K562 (cell line): ENCODE measurements around the gene KIF18B. TPM values are rescaled to one million over a fixed set of nuclear protein-coding genes. Genes with fewer than 3 reads are reported as not detected.

Source experiments
- ATF3 ChIP-seq, 2 experiments: fragments of 450-650 bp in 1 of 2; sonication (generic) in 1 of 2; formaldehyde crosslinking in 1 of 2; IDR thresholded peaks in 1 of 2; conservative IDR thresholded peaks in 1 of 2; 2 replicates each; pipeline versions ENCODE4 v1.6.1 to v1.8.1; 2016 to 2023; ENCODE audit warnings: mild to moderate bottlenecking in 2 of 2, moderate library complexity in 2 of 2, inconsistent platforms in 1 of 2, missing genetic modification reagents in 1 of 2
- ATF7 ChIP-seq: fragments of 450-650 bp; IDR thresholded peaks from 2 replicates; pipeline ENCODE4 v1.7.1; 2014; ENCODE audit warnings: mild to moderate bottlenecking, moderate library complexity
- CEBPB ChIP-seq: fragments of 450-650 bp; IDR thresholded peaks from 2 replicates; pipeline ENCODE4 v1.6.1; 2016; ENCODE audit warnings: missing genetic modification characterization, missing compliant biosample characterization
- EP400 ChIP-seq: fragments of 450-650 bp; IDR thresholded peaks from 2 replicates; pipeline ENCODE4 v1.6.1; 2017; ENCODE audit warnings: antibody characterized with exemption, mild to moderate bottlenecking, moderate library complexity
- ESRRB ChIP-seq: fragments of 250-450 bp; sonication (Bioruptor Pico); IDR thresholded peaks from 2 replicates; pipeline ENCODE4 v1.5.0; 2020; ENCODE audit warnings: mild to moderate bottlenecking, moderate library complexity, borderline replicate concordance
- FUS ChIP-seq: fragments of 200-400 bp; formaldehyde crosslinking; optimal IDR thresholded peaks from 2 replicates; pipeline ENCODE3; 2017; ENCODE audit warnings: low read depth, low read length
- GABPA ChIP-seq: fragments of 200-800 bp; sonication (Bioruptor generic); conservative IDR thresholded peaks from 2 replicates; pipeline ENCODE4 v1.6.1; 2016; ENCODE audit warnings: low read depth, missing genetic modification characterization, missing compliant biosample characterization
- JUN ChIP-seq, 2 experiments: sonication (generic) in 1 of 2; formaldehyde crosslinking in 1 of 2; IDR thresholded peaks; 2 replicates each; pipeline versions ENCODE4 v1.6.1 to v1.8.0; 2012 to 2022; ENCODE audit warnings: borderline replicate concordance in 2 of 2, mild to moderate bottlenecking in 2 of 2, improper control_type of control experiment in 1 of 2, low read depth in 1 of 2, low read length in 1 of 2, missing genetic modification reagents in 1 of 2
- MAX ChIP-seq: sonication (generic); formaldehyde crosslinking; IDR thresholded peaks from 2 replicates; pipeline ENCODE4 v1.9.0; 2022; ENCODE audit warnings: mild to moderate bottlenecking, missing genetic modification reagents
- MCM7 ChIP-seq, 2 experiments: fragments of 450-650 bp; IDR thresholded peaks; 2 replicates each; pipeline ENCODE4 v1.6.1; 2016 to 2018
- NELFE ChIP-seq: IDR thresholded peaks from 2 replicates; pipeline ENCODE4 v1.6.1; 2011; ENCODE audit warnings: mild to moderate bottlenecking; ENCODE audit not compliant: insufficient read depth, insufficient read length
- NR0B1 ChIP-seq: fragments of 450-650 bp; IDR thresholded peaks from one replicate; pipeline ENCODE4 v1.6.1; 2018; ENCODE audit warnings: mild to moderate bottlenecking, moderate library complexity; ENCODE audit not compliant: partially characterized antibody
- PHB2 ChIP-seq: fragments of 450-650 bp; IDR thresholded peaks from 2 replicates; pipeline ENCODE4 v1.6.1; 2017; ENCODE audit warnings: low read depth
- PTBP1 ChIP-seq: fragments of 200-400 bp; formaldehyde crosslinking; IDR thresholded peaks from 2 replicates; pipeline ENCODE4 v1.6.1; 2017; ENCODE audit warnings: low read depth, low read length
- RAD51 ChIP-seq: fragments of 450-650 bp; IDR thresholded peaks from 2 replicates; pipeline ENCODE4 v1.7.1; 2016; ENCODE audit warnings: low read depth, mild to moderate bottlenecking, borderline replicate concordance
- SRSF1 ChIP-seq: fragments of 200-400 bp; formaldehyde crosslinking; IDR thresholded peaks from 2 replicates; pipeline ENCODE4 v1.6.1; 2017; ENCODE audit warnings: mild to moderate bottlenecking, low read depth, low read length, moderate library complexity
- TAF1 ChIP-seq: IDR thresholded peaks from 2 replicates; pipeline ENCODE4 v1.6.1; 2011; ENCODE audit warnings: mild to moderate bottlenecking, low read length, moderate library complexity; ENCODE audit not compliant: insufficient read depth, control insufficient read depth, severe bottlenecking; ENCODE audit errors: extremely low read depth
- TARDBP ChIP-seq: fragments of 450-650 bp; IDR thresholded peaks from 2 replicates; pipeline ENCODE4 v1.6.1; 2016
- THRAP3 ChIP-seq: fragments of 450-650 bp; IDR thresholded peaks from 2 replicates; pipeline ENCODE4 v1.6.1; 2016; ENCODE audit warnings: mild to moderate bottlenecking, inconsistent platforms, borderline replicate concordance
- WHSC1 ChIP-seq: IDR thresholded peaks from one replicate; pipeline ENCODE4 v1.6.1; 2012; ENCODE audit warnings: low read length, control low read depth, inconsistent platforms
- ZEB2 ChIP-seq: fragments of 450-650 bp; IDR thresholded peaks from 2 replicates; pipeline ENCODE4 v1.6.1; 2016
- ZNF3 ChIP-seq: fragments of 250-450 bp; sonication (Bioruptor Pico); IDR thresholded peaks from 2 replicates; pipeline ENCODE4 v1.5.0; 2021; ENCODE audit warnings: mild to moderate bottlenecking, moderate library complexity
- ZNF324 ChIP-seq: fragments of 250-450 bp; sonication (Bioruptor Pico); IDR thresholded peaks from 2 replicates; pipeline ENCODE4 v1.4.0; 2020; ENCODE audit warnings: mild to moderate bottlenecking
- ZNF586 ChIP-seq: fragments of 450-650 bp; formaldehyde crosslinking; conservative IDR thresholded peaks from 2 replicates; pipeline ENCODE4 v1.4.0; 2020; ENCODE audit warnings: mild to moderate bottlenecking, moderate library complexity
- ZNF644 ChIP-seq: fragments of 200-800 bp; sonication (Bioruptor generic); IDR thresholded peaks from 2 replicates; pipeline ENCODE4 v1.6.1; 2016; ENCODE audit warnings: low read depth, missing genetic modification characterization, missing compliant biosample characterization
- ZNF668 ChIP-seq: fragments of 250-450 bp; sonication (Bioruptor Pico); IDR thresholded peaks from 2 replicates; pipeline ENCODE4 v1.8.0; 2022; ENCODE audit warnings: mild to moderate bottlenecking, inconsistent platforms
- ZNF717 ChIP-seq: fragments of 250-450 bp; sonication (Bioruptor Pico); IDR thresholded peaks from 2 replicates; pipeline ENCODE4 v1.5.0; 2021
- ZNF780A ChIP-seq: fragments of 250-450 bp; sonication (Bioruptor Pico); IDR thresholded peaks from 2 replicates; pipeline ENCODE4 v1.5.0; 2021; ENCODE audit warnings: mild to moderate bottlenecking
- polyA plus RNA-seq, 8 experiments: library from polyadenylated mRNA; depleted of rRNA in 4 of 8; stranded (reverse) in 5 of 8; unstranded in 3 of 8; fragments of >200 nt; fragmentation: Nextera tagmentation in 2 of 8; fragmentation: Illumina TruSeq in 1 of 8; extraction: Ambion mirVana in 2 of 8; extraction: Trizol in 1 of 8; gene quantifications; 2 replicates each; pipeline versions ENCODE4 v1.2.1 to v1.2.3, GENCODE V29; 2011 to 2014; ENCODE audit warnings: inconsistent platforms in 1 of 8, missing spikeins in 1 of 8
- total RNA-seq, 7 experiments: library from RNA; depleted of rRNA in 6 of 7; stranded (reverse); fragments of >200 nt in 6 of 7; fragmentation: Illumina TruSeq in 2 of 7; extraction: Trizol in 2 of 7; gene quantifications; 2 replicates each; pipeline versions ENCODE4 v1.2.1 to v1.2.3, GENCODE V29; 2011 to 2021; ENCODE audit warnings: low replicate concordance in 1 of 7

The KIF18B gene
- total and polyA plus RNA-seq, 9 of the 15 experiments (the other 6 are each of a cell fraction or from before 2014, with no cell fraction given), result 2.0 to 42.8 (median 13.2) TPM

GRCh38 chr17:44899074-44899782, 48.3 kb downstream of the KIF18B start, which contains the start of gene EFTUD2 (continued):
- TF ChIP-seq ZNF668 (no peak), TARDBP (no peak), ZNF3 (CRISPR knock-in tag) (no peak), EP400 (peak; percentile 97), PTBP1 (no peak), CEBPB (tag) (no peak), NR0B1 (no peak), ZNF586 (CRISPR knock-in tag) (no peak), NELFE (no peak), ZNF717 (CRISPR knock-in tag) (no peak), RAD51 (peak; percentile 98), MCM7 (IDR thresholded peaks at IDR 0.05) (no peak), ATF3 (IDR thresholded peaks at IDR 0.05) (peak; percentile 40; the same call in 1 of the 2 replicates), ATF3 (CRISPR knock-in tag; conservative IDR thresholded peaks at IDR 0.05) (no peak; the same call in 1 of the 2 replicates), MAX (CRISPR knock-in tag) (peak; percentile 95), SRSF1 (no peak), ZNF644 (tag) (no peak; the same call in 1 of the 2 replicates), FUS (no peak), JUN (IDR thresholded peaks at IDR 0.05; ENCODE audit: borderline replicate concordance, low read depth, low read length) (peak; percentile 75; the same call in 1 of the 2 replicates), JUN (CRISPR knock-in tag; IDR thresholded peaks at IDR 0.05; ENCODE audit: borderline replicate concordance) (no peak; the same call in 1 of the 2 replicates), ZNF324 (CRISPR knock-in tag) (no peak), THRAP3 (no peak), ATF7 (peak; percentile 84; the same call in 1 of the 2 replicates), PHB2 (peak; percentile 8; the same call in 1 of the 2 replicates), ZNF780A (CRISPR knock-in tag) (no peak), ESRRB (CRISPR knock-in tag) (no peak), GABPA (peak; percentile 85), ZEB2 (0 out of 2 replicates have a peak, but pooled peaks have one; percentile 15), WHSC1 (no peak), TAF1 (peak; percentile 76)
